ENCODE measurements around the gene HSPA1B.

Gene HSPA1B

GRCh38 chr6:31878726-31879125, 51.2 kb downstream of the HSPA1B start, which contains the start of gene SLC44A4:
Gene SLC44A4, minus strand, starts transcription at chr6:31878997. Its CDS starts 17 bp downstream, at chr6:31878980.
- no peak for DNase-seq (ENCODE audit: low read depth, low spot score)

DNA sequence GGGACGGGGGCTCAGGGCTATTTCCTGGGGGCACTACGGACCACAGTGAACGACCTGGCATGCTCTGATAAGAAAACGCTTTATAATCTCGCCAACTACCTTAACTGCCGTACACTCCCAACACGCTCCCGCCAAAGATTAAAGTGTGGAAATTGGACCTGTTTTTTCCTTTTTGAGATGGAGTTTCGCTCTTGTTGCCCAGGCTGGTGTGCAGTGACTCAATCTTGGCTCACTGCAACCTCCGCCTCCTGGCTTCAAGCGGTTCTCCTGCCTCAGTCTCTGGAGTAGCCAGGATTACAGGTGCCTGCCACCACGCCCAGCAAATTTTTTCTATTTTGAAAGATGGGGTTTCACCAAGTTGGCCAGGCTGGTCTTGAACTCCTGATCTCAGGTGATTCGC, 51.6 kb downstream of the HSPA1B start:
- no peak for DNase-seq (ENCODE audit: low read depth, low spot score)
